Hepatocyte (in vitro differentiated cells): ENCODE data around the gene TTC7B. TPM values are rescaled to one million over a fixed set of nuclear protein-coding genes. Genes with fewer than 3 reads are reported as not detected.

Experiments used
- DNase-seq: peaks from one replicate; pipeline ENCODE4 v3.0.0-alpha.2; 2016; ENCODE audit warnings: low spot score
- H2AFZ ChIP-seq: fragments of 200-600 bp; sonication (generic); 2 replicates; pipeline ENCODE4 v1.6.0; 2016; ENCODE audit warnings: antibody characterized with exemption, mild to moderate bottlenecking
- H3K27ac ChIP-seq: fragments of 200-600 bp; sonication (generic); 2 replicates; pipeline ENCODE4 v1.5.1; 2016; ENCODE audit warnings: mild to moderate bottlenecking
- H3K27me3 ChIP-seq: fragments of 200-600 bp; sonication (generic); 2 replicates; pipeline ENCODE4 v1.6.1; 2016
- H3K36me3 ChIP-seq: fragments of 200-600 bp; sonication (generic); replicated peaks from 2 replicates; pipeline ENCODE4 v1.5.1; 2016; ENCODE audit warnings: low read depth; ENCODE audit not compliant: insufficient read depth
- H3K4me1 ChIP-seq: fragments of 200-600 bp; sonication (generic); 2 replicates; pipeline ENCODE4 v1.5.1; 2016; ENCODE audit warnings: mild to moderate bottlenecking, moderate library complexity; ENCODE audit not compliant: insufficient read depth
- H3K4me2 ChIP-seq: fragments of 200-600 bp; sonication (generic); 2 replicates; pipeline ENCODE4 v1.6.0; 2016
- H3K4me3 ChIP-seq: fragments of 200-600 bp; sonication (generic); 2 replicates; pipeline ENCODE4 v1.5.1; 2016; ENCODE audit warnings: mild to moderate bottlenecking
- H3K79me2 ChIP-seq: fragments of 200-600 bp; sonication (generic); 2 replicates; pipeline ENCODE4 v1.6.0; 2017; ENCODE audit warnings: mild to moderate bottlenecking
- H3K9me2 ChIP-seq: fragments of 200-600 bp; sonication (generic); replicated peaks from 2 replicates; pipeline ENCODE4 v1.6.0; 2017; ENCODE audit warnings: mild to moderate bottlenecking; ENCODE audit not compliant: insufficient read depth
- H3K9me3 ChIP-seq: fragments of 200-600 bp; sonication (generic); 2 replicates; pipeline ENCODE4 v1.5.1; 2016; ENCODE audit warnings: low read depth, mild to moderate bottlenecking
- H4K20me1 ChIP-seq: fragments of 200-600 bp; sonication (generic); 2 replicates; pipeline ENCODE4 v1.6.0; 2016; ENCODE audit warnings: mild to moderate bottlenecking; ENCODE audit not compliant: insufficient read depth, poor library complexity, severe bottlenecking
- CTCF ChIP-seq: fragments of 200-600 bp; sonication (generic); IDR thresholded peaks from 2 replicates; pipeline ENCODE4 v1.5.1; 2016; ENCODE audit warnings: antibody characterized with exemption, mild to moderate bottlenecking; ENCODE audit not compliant: poor library complexity
- EZH2 ChIP-seq: fragments of 200-600 bp; sonication (generic); IDR thresholded peaks from 2 replicates; pipeline ENCODE4 v1.6.1; 2016; ENCODE audit warnings: antibody characterized with exemption, mild to moderate bottlenecking, borderline replicate concordance
- EZH2phosphoT487 ChIP-seq: fragments of 200-600 bp; sonication (generic); IDR thresholded peaks from one replicate; pipeline ENCODE4 v1.6.1; 2018; ENCODE audit warnings: antibody characterized with exemption, mild to moderate bottlenecking, low read depth, moderate library complexity; ENCODE audit not compliant: unreplicated experiment, severe bottlenecking
- WGBS: methylation state at CpG from one replicate; pipeline ENCODE4 v1.1.6; 2016; ENCODE audit warnings: low lambda C conversion rate; ENCODE audit errors: missing lambda C conversion rate; 5-methylcytosine and 5-hydroxymethylcytosine counted together
- polyA plus RNA-seq: library from polyadenylated mRNA; unstranded; fragments of >200 nt; fragmentation: Nextera tagmentation; extraction: Ambion mirVana; gene quantifications from 2 replicates; pipeline ENCODE4 v1.2.1, GENCODE V29; 2016
- total RNA-seq: library from RNA; depleted of rRNA; stranded (reverse); fragments of >200 nt; gene quantifications from 2 replicates; pipeline ENCODE4 v1.2.3, GENCODE V29; 2014

The TTC7B gene
- total and polyA plus RNA-seq, 2 experiments from 2014 or later = 10.7 to 25.5 TPM

GRCh38 chr14:90678420-90678819, 137.8 kb downstream of the TTC7B start:
- Histone ChIP-seq H3K36me3 (no peaks in the 10 kb centered on the region), H3K27me3 (no peaks in the 10 kb centered on the region), H3K79me2 (no peaks in the 10 kb centered on the region), H3K4me2 (no peak overlapping the region), H4K20me1 (no peaks in the 10 kb centered on the region), H3K4me3 (no peak overlapping the region), H3K9me2 (no peaks in the 10 kb centered on the region), H3K9me3 (no peaks in the 10 kb centered on the region), H3K27ac (peak overlapping the region; percentile 83), H2AFZ (no peak overlapping the region), H3K4me1 (no peaks in the 10 kb centered on the region)
- no peak for DNase-seq
- TF ChIP-seq EZH2phosphoT487 = no peak
- TF ChIP-seq CTCF = no peak
- no peak for TF ChIP-seq EZH2
- WGBS = 97% methylated on average over 1 of the region's 1 CpG

- DNase-seq = peak; percentile 30
- H3K4me3 ChIP-seq = no peak overlapping the region
- 39% methylated on average over 5 of the region's 5 CpGs for WGBS
- no peaks in the 10 kb centered on the region for H4K20me1 ChIP-seq
- no peaks in the 10 kb centered on the region for H3K4me1 ChIP-seq
- H2AFZ ChIP-seq = no peak overlapping the region
- H3K9me2 ChIP-seq = no peaks in the 10 kb centered on the region
- peak overlapping the region; percentile 83 for H3K27ac ChIP-seq
- no peaks in the 10 kb centered on the region for H3K79me2 ChIP-seq
- TF ChIP-seq EZH2 (no peak), EZH2phosphoT487 (no peak), CTCF (peak; percentile 13)
- no peaks in the 10 kb centered on the region for H3K9me3 ChIP-seq
- H3K36me3 ChIP-seq = no peaks in the 10 kb centered on the region
- H3K27me3 ChIP-seq = no peaks in the 10 kb centered on the region
- peak overlapping the region; percentile 32 for H3K4me2 ChIP-seq
Observed at GRCh38 chr14:90677484-90678050, 138.7 kb downstream of the TTC7B start.

- Histone ChIP-seq H3K9me2 (no peaks in the 10 kb centered on the region), H3K36me3 (no peaks in the 10 kb centered on the region), H2AFZ (no peak overlapping the region), H3K9me3 (no peaks in the 10 kb centered on the region), H3K4me2 (peak overlapping the region; percentile 32), H3K4me1 (no peaks in the 10 kb centered on the region), H3K27me3 (no peaks in the 10 kb centered on the region), H3K4me3 (no peak overlapping the region), H4K20me1 (no peaks in the 10 kb centered on the region), H3K79me2 (no peaks in the 10 kb centered on the region), H3K27ac (peak overlapping the region; percentile 83)
- TF ChIP-seq CTCF (no peak), EZH2 (no peak), EZH2phosphoT487 (no peak)
- WGBS = 61% methylated on average over 6 of the region's 6 CpGs
- DNase-seq = peak; percentile 54
Observed at GRCh38 chr14:90676912-90677311, 139.3 kb downstream of the TTC7B start.

- Histone ChIP-seq H3K27ac (peak overlapping the region; percentile 61), H2AFZ (no peak overlapping the region)
Observed at GRCh38 chr14:90676356-90676755, 139.9 kb downstream of the TTC7B start.

More at GRCh38 chr14:90676356-90676755, 139.9 kb downstream of the TTC7B start:
- Histone ChIP-seq H3K36me3 (no peaks in the 10 kb centered on the region), H3K79me2 (no peaks in the 10 kb centered on the region), H4K20me1 (no peaks in the 10 kb centered on the region), H3K4me2 (no peak overlapping the region), H3K4me3 (no peak overlapping the region), H3K9me3 (no peaks in the 10 kb centered on the region), H3K4me1 (no peaks in the 10 kb centered on the region), H3K9me2 (no peaks in the 10 kb centered on the region), H3K27me3 (no peaks in the 10 kb centered on the region)
- WGBS = 97% methylated on average over 7 of the region's 7 CpGs
- TF ChIP-seq CTCF (no peak), EZH2phosphoT487 (no peak), EZH2 (no peak)
- no peak for DNase-seq
